Suppressor macrophage treated with lipopolysaccharide for 1 hour (primary cell): ENCODE measurements around the gene IGSF10.

ENCODE experiments used
- DNase-seq, 3 donors: peaks; one replicate each; pipeline ENCODE4 v3.0.0-alpha.2; 2020 to 2022

The IGSF10 gene

GRCh38 chr3:151462991-151463390 is 2.1 kb upstream of the IGSF10 start:
- DNase-seq = no peak

- no peak for DNase-seq
These were observed 1.5 kb upstream of the IGSF10 start for GRCh38 chr3:151462278-151462780.

GRCh38 chr3:151460228-151460627 is 633 bp downstream of the IGSF10 start:
- no peak for DNase-seq

GRCh38 chr3:151459358-151459757 is 1.5 kb downstream of the IGSF10 start:
- DNase-seq = no peak

- DNase-seq = no peak
These were observed 4.8 kb downstream of the IGSF10 start for GRCh38 chr3:151456065-151456464.

- DNase-seq = no peak
These were observed 8.0 kb downstream of the IGSF10 start for GRCh38 chr3:151452841-151453240.

GRCh38 chr3:151452368-151452767 is 8.5 kb downstream of the IGSF10 start:
- DNase-seq = no peak

- no peak for DNase-seq
These were observed 14.9 kb downstream of the IGSF10 start for GRCh38 chr3:151446002-151446340.

GRCh38 chr3:151445273-151446001 is 15.4 kb downstream of the IGSF10 start:
- peak; percentile 42 to 73 (median 66) for DNase-seq

GRCh38 chr3:151443583-151443982 is 17.3 kb downstream of the IGSF10 start:
- no peak for DNase-seq

GRCh38 chr3:151440940-151441339 is 19.9 kb downstream of the IGSF10 start:
- no peak for DNase-seq

- peak; percentile 76 to 83 (median 78) for DNase-seq
These were observed 21.2 kb downstream of the IGSF10 start for GRCh38 chr3:151439652-151440125.

- no peak for DNase-seq
These were observed 23.0 kb downstream of the IGSF10 start for GRCh38 chr3:151437906-151438305.

- DNase-seq = no peak
These were observed 24.0 kb downstream of the IGSF10 start for GRCh38 chr3:151436675-151437446.

- DNase-seq = peak; percentile 18 to 51 (median 41)
These were observed 26.5 kb downstream of the IGSF10 start for GRCh38 chr3:151434151-151434890.

GRCh38 chr3:151432616-151433372 is 28.1 kb downstream of the IGSF10 start:
- DNase-seq = no peak

- DNase-seq = no peak
These were observed 28.9 kb downstream of the IGSF10 start for GRCh38 chr3:151431940-151432339.

- DNase-seq = no peak
These were observed 29.9 kb downstream of the IGSF10 start for GRCh38 chr3:151430821-151431484.

GRCh38 chr3:151428386-151428785 is 32.5 kb downstream of the IGSF10 start:
- DNase-seq = no peak

GRCh38 chr3:151426341-151426657 is 34.6 kb downstream of the IGSF10 start:
- no peak for DNase-seq

GRCh38 chr3:151425627-151426340 is 35.1 kb downstream of the IGSF10 start:
- DNase-seq = peak in 2 of 3 donors; percentile 5 to 27
